HG03432 (cell line): ENCODE measurements around the gene CYBRD1.
"Not testable (repeated sequence)": the region's sequence is repeated elsewhere in the genome, so short reads cannot be mapped to it uniquely, and the experiment has no call there.

ENCODE experiments used
- ATAC-seq: cut with Tn5 transposase; IDR thresholded peaks from one replicate; pipeline ENCODE4 v1.9.1; 2021; ENCODE audit warnings: mild to moderate bottlenecking, moderate library complexity; ENCODE audit not compliant: unreplicated experiment

Gene CYBRD1

GRCh38 chr2:171522052-171522787 lies at the start of gene CYBRD1:
Gene CYBRD1 (plus strand): TSS chr2:171522474. CDS start chr2:171522546, 72 bp downstream.
- ATAC-seq: peak; percentile 66

GRCh38 chr2:171475979-171476378 lies 46.3 kb upstream of the CYBRD1 start:
- no peak for ATAC-seq

GRCh38 chr2:171478345-171478744 lies 43.9 kb upstream of the CYBRD1 start:
- no peak for ATAC-seq

- peak; percentile 57 for ATAC-seq
Measured at GRCh38 chr2:171479154-171479814, 43.0 kb upstream of the CYBRD1 start.

- no peak for ATAC-seq
Measured at GRCh38 chr2:171480908-171481307, 41.4 kb upstream of the CYBRD1 start.

GRCh38 chr2:171482308-171482707 lies 40.0 kb upstream of the CYBRD1 start:
- peak; percentile 51 for ATAC-seq

GRCh38 chr2:171482877-171483276 lies 39.4 kb upstream of the CYBRD1 start:
- no peak for ATAC-seq

- no peak for ATAC-seq
Measured at GRCh38 chr2:171483793-171484192, 38.5 kb upstream of the CYBRD1 start.

- ATAC-seq: no peak
Measured at GRCh38 chr2:171485116-171485515, 37.2 kb upstream of the CYBRD1 start.

GRCh38 chr2:171487201-171487600 lies 35.1 kb upstream of the CYBRD1 start:
- no peak for ATAC-seq

- no peak for ATAC-seq
Measured at GRCh38 chr2:171487803-171488259, 34.4 kb upstream of the CYBRD1 start.

- no peak for ATAC-seq
Measured at GRCh38 chr2:171490577-171490976, 31.7 kb upstream of the CYBRD1 start.

- ATAC-seq: no peak
Measured at GRCh38 chr2:171491292-171491691, 31.0 kb upstream of the CYBRD1 start.

GRCh38 chr2:171492664-171493063 lies 29.6 kb upstream of the CYBRD1 start:
- no peak for ATAC-seq

GRCh38 chr2:171497664-171498063 lies 24.6 kb upstream of the CYBRD1 start:
- not testable (repeated sequence) for ATAC-seq

GRCh38 chr2:171505374-171505773 lies 16.9 kb upstream of the CYBRD1 start:
- ATAC-seq: no peak

GRCh38 chr2:171509945-171510731 lies 12.1 kb upstream of the CYBRD1 start:
- peak; percentile 76 for ATAC-seq

- no peak for ATAC-seq
Measured at GRCh38 chr2:171512014-171512413, 10.3 kb upstream of the CYBRD1 start.

GRCh38 chr2:171512683-171513195 lies 9.5 kb upstream of the CYBRD1 start:
- no peak for ATAC-seq

- peak; percentile 69 for ATAC-seq
Measured at GRCh38 chr2:171513719-171514160, 8.5 kb upstream of the CYBRD1 start.

GRCh38 chr2:171514908-171515582 lies 7.2 kb upstream of the CYBRD1 start:
- no peak for ATAC-seq
